HFFc6 (cell line): Measurements from ENCODE around the gene EXOC3L1. TPM values are rescaled to one million over a fixed set of nuclear protein-coding genes. Genes with fewer than 3 reads are reported as not detected.

Source experiments
- DNase-seq: peaks from one replicate; pipeline ENCODE4 v3.0.0-alpha.2; 2018
- H3K27ac Mint-ChIP-seq: 2 replicates; pipeline ENCODE4 v1.8.0; 2020; ENCODE audit warnings: mild to moderate bottlenecking, mixed read lengths
- H3K27me3 Mint-ChIP-seq: 2 replicates; pipeline ENCODE4 v1.8.0; 2021; ENCODE audit warnings: mild to moderate bottlenecking, moderate library complexity, mixed read lengths; ENCODE audit not compliant: insufficient read depth
- H3K36me3 Mint-ChIP-seq: 2 replicates; pipeline ENCODE4 v1.8.0; 2021; ENCODE audit warnings: low read depth, mixed read lengths
- H3K4me1 Mint-ChIP-seq: 2 replicates; pipeline ENCODE4 v1.8.0; 2020; ENCODE audit warnings: low read depth, mixed read lengths
- H3K4me3 Mint-ChIP-seq: 2 replicates; pipeline ENCODE4 v1.8.0; 2020; ENCODE audit warnings: mild to moderate bottlenecking, moderate library complexity, mixed read lengths
- H3K9me3 Mint-ChIP-seq: 2 replicates; pipeline ENCODE4 v1.8.0; 2020; ENCODE audit warnings: mild to moderate bottlenecking, mixed read lengths
- CTCF ChIP-seq: fragments of 200-600 bp; sonication (generic); IDR thresholded peaks from 2 replicates; pipeline ENCODE4 v1.5.0; 2021; ENCODE audit warnings: antibody characterized with exemption, mild to moderate bottlenecking
- total RNA-seq, 6 experiments: library from RNA; stranded (reverse); fragmentation: NEBNext Ultra II Directional; extraction: Animal tissue kit (Norgen Biotek cat#: 25700); gene quantifications; 2 replicates in 1 of 6; 3 replicates in 5 of 6; pipeline ENCODE4 v1.2.3, GENCODE V29; 2021

EXOC3L1 gene
- total RNA-seq, 6 experiments from 2014 or later = 0.18 TPM; not detected in 5

- Mint-ChIP-seq H3K9me3 (no peaks in the 10 kb centered on the region), H3K27me3 (peaks cover 12% of the 10 kb centered on the region; the same call in 1 of the 2 replicates), H3K36me3 (no peaks in the 10 kb centered on the region), H3K4me3 (peak overlapping the region; percentile 37; the same call in 1 of the 2 replicates), H3K4me1 (peaks cover 9% of the 10 kb centered on the region), H3K27ac (no peak overlapping the region)
- no peak for DNase-seq
- no peak for TF ChIP-seq CTCF
Observed at GRCh38 chr16:67162506-67163163, 27.3 kb downstream of the EXOC3L1 start.

- Mint-ChIP-seq H3K27me3 (peaks cover 14% of the 10 kb centered on the region), H3K36me3 (no peaks in the 10 kb centered on the region), H3K27ac (no peak overlapping the region), H3K9me3 (no peaks in the 10 kb centered on the region), H3K4me3 (no peak overlapping the region; the same call in 1 of the 2 replicates), H3K4me1 (peaks cover 9% of the 10 kb centered on the region)
- TF ChIP-seq CTCF = no peak
- no peak for DNase-seq
Observed at GRCh38 chr16:67161595-67162058, 28.3 kb downstream of the EXOC3L1 start.

GRCh38 chr16:67158637-67159600, 31.0 kb downstream of the EXOC3L1 start:
- Mint-ChIP-seq H3K36me3 (no peaks in the 10 kb centered on the region), H3K9me3 (no peaks in the 10 kb centered on the region), H3K4me3 (peak overlapping the region; percentile 92), H3K27ac (peak overlapping the region; percentile 72), H3K4me1 (peaks cover 9% of the 10 kb centered on the region), H3K27me3 (peaks cover 12% of the 10 kb centered on the region)
- no peak for TF ChIP-seq CTCF
- DNase-seq = no peak

- H3K4me3 Mint-ChIP-seq = peak overlapping the region; percentile 92
- H3K27me3 Mint-ChIP-seq = peaks cover 12% of the 10 kb centered on the region
- DNase-seq = no peak
- no peaks in the 10 kb centered on the region for H3K9me3 Mint-ChIP-seq
- peaks cover 9% of the 10 kb centered on the region for H3K4me1 Mint-ChIP-seq
- no peak overlapping the region for H3K27ac Mint-ChIP-seq
- no peak for TF ChIP-seq CTCF
- no peaks in the 10 kb centered on the region for H3K36me3 Mint-ChIP-seq
Observed at GRCh38 chr16:67157892-67158635, 31.9 kb downstream of the EXOC3L1 start.

- H3K36me3 Mint-ChIP-seq = no peaks in the 10 kb centered on the region
- H3K27me3 Mint-ChIP-seq = peaks cover 12% of the 10 kb centered on the region
Observed at GRCh38 chr16:67157106-67157748, 32.7 kb downstream of the EXOC3L1 start.

More at GRCh38 chr16:67157106-67157748, 32.7 kb downstream of the EXOC3L1 start:
- H3K27ac Mint-ChIP-seq = no peak overlapping the region
- no peak overlapping the region for H3K4me3 Mint-ChIP-seq
- DNase-seq = no peak
- no peaks in the 10 kb centered on the region for H3K9me3 Mint-ChIP-seq
- TF ChIP-seq CTCF = no peak
- H3K4me1 Mint-ChIP-seq = peaks cover 9% of the 10 kb centered on the region
